ENCODE data around the gene SASH3.

GRCh38 chrX:129831091-129831885, 51.5 kb downstream of the SASH3 start:
- TF ChIP-seq EZH2 (IDR thresholded peaks at IDR 0.05; ENCODE audit: insufficient read depth, poor library complexity, severe bottlenecking) (no peak), EZH2phosphoT487 (IDR thresholded peaks at IDR 0.05; ENCODE audit: insufficient read depth, low read depth) (no peak)

All from GM23248 (cell line).